Caco-2 (cell line): ENCODE measurements around the gene ACADM. TPM values are rescaled to one million over a fixed set of nuclear protein-coding genes. Genes with fewer than 3 reads are reported as not detected.
A peak's percentile ranks its signal among the peaks of the same experiment; 100 is the strongest.

Source experiments
- BruUV-seq: library from RNA; stranded (reverse); fragments of 400-500 nt; replicated peaks from 2 replicates; lab custom pipeline; 2021; lab: Mats Ljungman, UMichigan
- CTCF ChIA-PET: fragments of 300-600 bp; sonication (Branson Sonifier 250); formaldehyde crosslinking; loops from one replicate; lab custom pipeline; 2022; ENCODE audit warnings: antibody characterized with exemption; lab: Charles Lee
- POLR2A ChIA-PET: fragments of 300-600 bp; sonication (Branson Sonifier 250); formaldehyde crosslinking; loops from one replicate; lab custom pipeline; 2022; ENCODE audit warnings: antibody characterized with exemption; lab: Charles Lee
- DNase-seq, 2 experiments: peaks; one replicate each; pipeline versions ENCODE4 v3.0.0 to v3.0.0-alpha.2; 2020 to 2022
- H3K27me3 ChIP-seq: replicated peaks from 2 replicates; pipeline ENCODE4 v1.6.0; 2011; ENCODE audit warnings: low read length; ENCODE audit not compliant: control insufficient read depth, insufficient read depth
- H3K36me3 ChIP-seq: 2 replicates; pipeline ENCODE4 v1.5.1; 2011; ENCODE audit warnings: low read length; ENCODE audit not compliant: control insufficient read depth, insufficient read depth
- H3K4me1 ChIP-seq: fragments of 250-450 bp; sonication (Bioruptor Pico); 2 replicates; pipeline ENCODE4 v1.5.1; 2020; ENCODE audit warnings: mild to moderate bottlenecking
- H3K4me3 ChIP-seq: 2 replicates; pipeline ENCODE4 v1.5.1; 2011; ENCODE audit warnings: low read depth, mild to moderate bottlenecking, control low read depth, low read length
- H3K9me3 ChIP-seq: fragments of 250-450 bp; sonication (Bioruptor Pico); 2 replicates; pipeline ENCODE4 v1.5.1; 2020; ENCODE audit warnings: mild to moderate bottlenecking, moderate library complexity
- H3K27ac Mint-ChIP-seq: one replicate; pipeline ENCODE4 v1.8.0; 2022; ENCODE audit warnings: mixed read lengths; ENCODE audit not compliant: unreplicated experiment
- H3K27me3 Mint-ChIP-seq: one replicate; pipeline ENCODE4 v1.8.0; 2022; ENCODE audit warnings: mixed read lengths; ENCODE audit not compliant: insufficient read depth, unreplicated experiment
- H3K36me3 Mint-ChIP-seq: one replicate; pipeline ENCODE4 v1.8.0; 2022; ENCODE audit warnings: mild to moderate bottlenecking, mixed read lengths; ENCODE audit not compliant: insufficient read depth, unreplicated experiment
- H3K4me1 Mint-ChIP-seq: one replicate; pipeline ENCODE4 v1.8.0; 2022; ENCODE audit warnings: low read depth, mixed read lengths; ENCODE audit not compliant: unreplicated experiment
- H3K4me3 Mint-ChIP-seq: one replicate; pipeline ENCODE4 v1.8.0; 2022; ENCODE audit warnings: mild to moderate bottlenecking, moderate library complexity, mixed read lengths; ENCODE audit not compliant: unreplicated experiment
- H3K9me3 Mint-ChIP-seq: one replicate; pipeline ENCODE4 v1.8.0; 2022; ENCODE audit warnings: mixed read lengths; ENCODE audit not compliant: unreplicated experiment
- intact Hi-C: fragments of 100-400 bp; cut with micrococcal nuclease; formaldehyde crosslinking; loops from one replicate; pipeline ENCODE4 v1.10.0; 2022; ENCODE audit not compliant: unreplicated experiment
- total RNA-seq: library from RNA; stranded (reverse); gene quantifications from 2 replicates; pipeline ENCODE4 v1.2.3, GENCODE V29; 2022
- TF ChIP-seq, protein P1 (sequence below), 2 experiments: fragments of 200-600 bp in 1 of 2; IDR thresholded peaks; 1 replicate in 1 of 2; 2 replicates in 1 of 2; pipeline versions ENCODE4 v1.5.1 to v1.8.0; 2011 to 2022; ENCODE audit warnings: antibody characterized with exemption in 1 of 2, control low read depth in 1 of 2, inconsistent platforms in 1 of 2, low read depth in 1 of 2, low read length in 1 of 2, mild to moderate bottlenecking in 1 of 2, moderate library complexity in 1 of 2; ENCODE audit not compliant: insufficient read depth in 1 of 2, severe bottlenecking in 1 of 2, unreplicated experiment in 1 of 2

ACADM gene
- total RNA-seq, 1 experiment from 2014 or later, result 44.4 TPM

DNA sequence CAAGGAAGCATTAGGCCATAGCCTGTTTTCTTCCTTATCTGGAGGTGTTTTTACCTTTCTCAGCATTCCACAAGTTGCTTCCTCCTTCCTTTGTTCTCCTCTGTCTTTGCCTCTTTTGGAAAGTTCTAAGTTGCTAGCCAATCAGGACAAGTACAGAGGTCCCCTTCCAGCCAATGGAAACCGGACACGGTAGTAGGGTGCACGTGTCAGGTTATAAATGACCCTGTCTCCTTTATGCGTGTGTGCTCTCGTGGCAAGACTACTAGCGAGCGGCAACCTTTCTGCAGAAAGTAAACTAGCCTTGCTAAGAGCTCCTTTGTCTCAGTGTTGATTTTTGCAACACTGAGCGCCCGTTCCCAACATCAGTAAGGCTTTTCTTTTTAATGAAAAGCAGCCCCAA lies 1.5 kb upstream of the ACADM start:
- Histone ChIP-seq H3K36me3 (no peaks in the 10 kb centered on the region), H3K4me3 (no peak overlapping the region), H3K9me3 (no peaks in the 10 kb centered on the region), H3K27me3 (no peaks in the 10 kb centered on the region), H3K4me1 (peaks cover 30% of the 10 kb centered on the region)
- no TSS peak for BruUV-seq
- ChIA-PET POLR2A (no interaction called here), CTCF (no interaction called here)
- Mint-ChIP-seq H3K36me3 (no peaks in the 10 kb centered on the region), H3K27me3 (no peaks in the 10 kb centered on the region), H3K4me1 (no peaks in the 10 kb centered on the region), H3K4me3 (no peak overlapping the region), H3K27ac (no peak overlapping the region), H3K9me3 (no peaks in the 10 kb centered on the region)
- intact Hi-C loops, result loop anchor here (5.0 kb wide), 2 partner anchors 51 to 456 kb away; no protein-coding TSS in a partner anchor
- TF ChIP-seq, protein P1, sequence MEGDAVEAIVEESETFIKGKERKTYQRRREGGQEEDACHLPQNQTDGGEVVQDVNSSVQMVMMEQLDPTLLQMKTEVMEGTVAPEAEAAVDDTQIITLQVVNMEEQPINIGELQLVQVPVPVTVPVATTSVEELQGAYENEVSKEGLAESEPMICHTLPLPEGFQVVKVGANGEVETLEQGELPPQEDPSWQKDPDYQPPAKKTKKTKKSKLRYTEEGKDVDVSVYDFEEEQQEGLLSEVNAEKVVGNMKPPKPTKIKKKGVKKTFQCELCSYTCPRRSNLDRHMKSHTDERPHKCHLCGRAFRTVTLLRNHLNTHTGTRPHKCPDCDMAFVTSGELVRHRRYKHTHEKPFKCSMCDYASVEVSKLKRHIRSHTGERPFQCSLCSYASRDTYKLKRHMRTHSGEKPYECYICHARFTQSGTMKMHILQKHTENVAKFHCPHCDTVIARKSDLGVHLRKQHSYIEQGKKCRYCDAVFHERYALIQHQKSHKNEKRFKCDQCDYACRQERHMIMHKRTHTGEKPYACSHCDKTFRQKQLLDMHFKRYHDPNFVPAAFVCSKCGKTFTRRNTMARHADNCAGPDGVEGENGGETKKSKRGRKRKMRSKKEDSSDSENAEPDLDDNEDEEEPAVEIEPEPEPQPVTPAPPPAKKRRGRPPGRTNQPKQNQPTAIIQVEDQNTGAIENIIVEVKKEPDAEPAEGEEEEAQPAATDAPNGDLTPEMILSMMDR (IDR thresholded peaks at IDR 0.05; ENCODE audit: insufficient read depth in 1 of 2, low read depth in 1 of 2, low read length in 1 of 2, severe bottlenecking in 1 of 2, unreplicated experiment in 1 of 2), result no peak
- no peak for DNase-seq

DNA sequence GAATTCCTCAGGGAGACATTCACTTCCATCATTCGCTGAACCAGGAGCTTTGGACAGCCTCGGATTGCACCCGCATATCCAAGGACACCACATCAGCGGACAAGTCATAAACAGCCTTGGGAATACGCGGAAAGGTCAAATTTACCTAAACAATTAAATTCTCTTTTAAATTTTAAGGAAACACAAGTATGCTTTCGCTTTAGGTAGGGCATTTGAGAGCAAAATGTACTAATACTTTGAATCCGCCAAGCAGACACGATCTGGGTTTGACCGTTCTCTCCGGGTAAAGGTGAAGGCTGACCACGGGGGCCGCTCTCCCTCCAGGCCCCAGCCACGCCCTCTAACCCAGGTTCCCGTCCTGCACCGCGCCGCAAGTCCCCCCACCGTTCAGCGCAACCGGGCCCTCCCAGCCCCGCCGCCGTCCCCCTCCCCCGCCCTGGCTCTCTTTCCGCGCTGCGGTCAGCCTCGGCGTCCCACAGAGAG lies 479 bp upstream of the ACADM start:
- Mint-ChIP-seq H3K27ac (peak overlapping the region; percentile 76), H3K9me3 (no peaks in the 10 kb centered on the region), H3K36me3 (no peaks in the 10 kb centered on the region), H3K4me3 (peak overlapping the region; percentile 90), H3K27me3 (no peaks in the 10 kb centered on the region), H3K4me1 (no peaks in the 10 kb centered on the region)
- Histone ChIP-seq H3K36me3 (no peaks in the 10 kb centered on the region), H3K27me3 (no peaks in the 10 kb centered on the region), H3K9me3 (no peaks in the 10 kb centered on the region), H3K4me3 (peak overlapping the region; percentile 66), H3K4me1 (peaks cover 30% of the 10 kb centered on the region)
- ChIA-PET POLR2A (no interaction called here), CTCF (no interaction called here)
- TSS peak; percentile 84 for BruUV-seq
- TF ChIP-seq, protein P1 (IDR thresholded peaks at IDR 0.05; ENCODE audit: insufficient read depth in 1 of 2, low read depth in 1 of 2, low read length in 1 of 2, severe bottlenecking in 1 of 2, unreplicated experiment in 1 of 2), result no peak
- DNase-seq, result peak; percentile 76 to 82
- intact Hi-C loops, result loop anchor here (2.0 to 5.0 kb wide), 3 partner anchors 52 to 457 kb away; partner anchors contain the start of gene RABGGTB

DNA sequence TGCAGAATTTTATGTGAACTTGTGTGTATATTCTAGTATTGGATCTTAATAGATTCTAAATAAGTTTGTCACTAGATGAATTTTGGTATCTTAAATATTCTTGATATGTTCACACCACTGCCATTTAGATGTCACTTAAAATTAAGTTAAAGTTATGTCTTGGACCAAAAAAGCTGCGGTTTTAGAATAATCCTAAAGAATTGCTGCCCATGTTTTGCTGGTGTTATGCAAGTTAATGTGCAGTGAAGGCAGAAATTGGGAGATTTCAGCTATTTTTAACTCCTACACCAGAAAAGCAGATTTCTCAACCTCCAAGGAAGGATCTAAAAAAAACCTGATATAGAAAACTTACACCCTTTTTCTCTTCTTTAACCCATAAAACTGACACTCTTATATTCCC lies 757 bp downstream of the ACADM start:
- Mint-ChIP-seq H3K9me3 (no peaks in the 10 kb centered on the region), H3K36me3 (no peaks in the 10 kb centered on the region), H3K27ac (peak overlapping the region; percentile 76), H3K4me3 (peak overlapping the region; percentile 90), H3K27me3 (no peaks in the 10 kb centered on the region), H3K4me1 (no peaks in the 10 kb centered on the region)
- TF ChIP-seq, protein P1 (IDR thresholded peaks at IDR 0.05; ENCODE audit: insufficient read depth in 1 of 2, low read depth in 1 of 2, low read length in 1 of 2, severe bottlenecking in 1 of 2, unreplicated experiment in 1 of 2), result no peak
- POLR2A ChIA-PET, result interaction anchor here (0.6 kb wide), 1 partner anchor 117 kb away, joined by 5 read pairs; no protein-coding TSS in a partner anchor
- Histone ChIP-seq H3K36me3 (no peaks in the 10 kb centered on the region), H3K27me3 (no peaks in the 10 kb centered on the region), H3K9me3 (no peaks in the 10 kb centered on the region), H3K4me1 (peaks cover 25% of the 10 kb centered on the region), H3K4me3 (peak overlapping the region; percentile 66)
- CTCF ChIA-PET, result no interaction called here
- intact Hi-C loops, result loop anchor here (2.0 kb wide), 1 partner anchor 62 kb away; the partner anchor contains the start of gene RABGGTB
- DNase-seq, result no peak
- no TSS peak for BruUV-seq
